DND-41 (cell line): Measurements from ENCODE around the gene HNF1B.

Experiments used
- ATAC-seq: fragments of 200-7000 bp; cut with Tn5 transposase; 3 replicates; pipeline ENCODE4 v1.9.1; 2021; ENCODE audit warnings: low read depth; ENCODE audit not compliant: insufficient read depth
- DNase-seq: peaks from one replicate; pipeline ENCODE4 v3.0.0-alpha.2; 2020
- H2AFZ ChIP-seq: 2 replicates; pipeline ENCODE4 v1.6.0; 2012; ENCODE audit warnings: low read depth, low read length
- H3K27ac ChIP-seq: 2 replicates; pipeline ENCODE4 v1.5.1; 2012; ENCODE audit warnings: low read length, inconsistent platforms
- H3K27me3 ChIP-seq: fragments of 200-600 bp; sonication (generic); 2 replicates; pipeline ENCODE4 v1.6.0; 2012; ENCODE audit warnings: low read length, mild to moderate bottlenecking, inconsistent platforms; ENCODE audit not compliant: insufficient read depth, poor library complexity
- H3K36me3 ChIP-seq: 2 replicates; pipeline ENCODE4 v1.5.1; 2012; ENCODE audit warnings: low read length, inconsistent platforms; ENCODE audit not compliant: insufficient read depth
- H3K4me1 ChIP-seq: 2 replicates; pipeline ENCODE4 v1.5.1; 2012; ENCODE audit warnings: mild to moderate bottlenecking, low read length; ENCODE audit not compliant: insufficient read depth
- H3K4me2 ChIP-seq: 2 replicates; pipeline ENCODE4 v1.6.0; 2012; ENCODE audit warnings: mild to moderate bottlenecking, moderate library complexity, low read length, inconsistent platforms; ENCODE audit not compliant: insufficient read depth
- H3K4me3 ChIP-seq, 2 experiments: fragments of 200-600 bp in 1 of 2; shearing (Covaris generic) in 1 of 2; 2 replicates each; pipeline ENCODE4 v1.5.1; 2012 to 2016; ENCODE audit warnings: inconsistent platforms in 2 of 2, low read length in 2 of 2, mild to moderate bottlenecking in 2 of 2, low read depth in 1 of 2, moderate library complexity in 1 of 2
- H3K79me2 ChIP-seq: 2 replicates; pipeline ENCODE4 v1.6.0; 2012; ENCODE audit warnings: low read length, inconsistent platforms; ENCODE audit not compliant: insufficient read depth
- H3K9ac ChIP-seq: 2 replicates; pipeline ENCODE4 v1.6.0; 2012; ENCODE audit warnings: low read depth, mild to moderate bottlenecking, inconsistent platforms, low read length, moderate library complexity
- H3K9me3 ChIP-seq: 2 replicates; pipeline ENCODE4 v1.5.1; 2012; ENCODE audit warnings: low read length, moderate library complexity, mild to moderate bottlenecking, inconsistent platforms; ENCODE audit not compliant: insufficient read depth, severe bottlenecking
- H4K20me1 ChIP-seq: 2 replicates; pipeline ENCODE4 v1.6.0; 2012; ENCODE audit warnings: low read length; ENCODE audit not compliant: insufficient read depth
- EZH2 ChIP-seq: IDR thresholded peaks from 3 replicates; pipeline ENCODE4 v1.6.1; 2012; ENCODE audit warnings: borderline replicate concordance, low read depth, mild to moderate bottlenecking, moderate library complexity, low read length, inconsistent platforms; ENCODE audit not compliant: severe bottlenecking
- TF ChIP-seq, protein P1 (sequence below): IDR thresholded peaks from 2 replicates; pipeline ENCODE4 v1.5.1; 2012; ENCODE audit warnings: borderline replicate concordance, low read length, moderate library complexity, mild to moderate bottlenecking; ENCODE audit not compliant: poor library complexity, severe bottlenecking; ENCODE audit errors: extremely low read depth

The HNF1B gene

DNA sequence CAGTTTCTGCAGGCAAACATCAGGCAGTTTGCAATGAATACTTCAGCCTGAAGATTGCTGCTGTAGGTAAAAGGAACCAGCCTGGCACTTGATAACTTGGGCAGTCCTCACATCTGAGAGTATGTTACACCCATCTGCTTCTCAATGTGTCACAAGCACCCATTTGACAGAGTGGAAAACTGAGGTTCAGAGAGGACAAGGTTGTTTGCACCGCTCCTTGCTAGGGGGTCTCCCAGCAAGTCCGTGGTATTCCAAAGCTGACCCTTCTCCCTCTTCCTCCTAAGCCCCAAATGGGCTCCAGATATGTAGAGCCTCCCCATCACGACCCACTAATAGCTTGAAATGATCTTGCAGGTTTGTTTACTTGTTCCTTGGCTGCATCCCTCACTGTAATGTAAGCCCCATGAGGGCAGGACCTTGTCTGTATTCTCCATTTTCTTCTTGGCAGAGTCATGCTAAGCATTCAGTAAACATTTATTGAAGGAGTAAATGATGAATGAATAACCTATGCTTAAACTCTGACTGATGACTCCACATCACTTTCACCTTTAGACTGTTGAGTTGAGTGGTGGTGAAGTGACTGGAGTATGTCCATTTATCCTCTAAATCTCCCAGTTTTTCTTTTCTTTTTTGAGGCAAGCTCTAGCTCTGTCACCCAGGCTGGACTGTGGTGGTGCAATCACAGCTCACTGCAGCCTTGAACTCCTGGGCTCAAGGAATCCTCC lies 26.4 kb downstream of the HNF1B start:
- no peak overlapping the region for H3K9ac ChIP-seq
- H3K4me3 ChIP-seq = no peak overlapping the region
- H3K4me2 ChIP-seq = no peak overlapping the region

DNA sequence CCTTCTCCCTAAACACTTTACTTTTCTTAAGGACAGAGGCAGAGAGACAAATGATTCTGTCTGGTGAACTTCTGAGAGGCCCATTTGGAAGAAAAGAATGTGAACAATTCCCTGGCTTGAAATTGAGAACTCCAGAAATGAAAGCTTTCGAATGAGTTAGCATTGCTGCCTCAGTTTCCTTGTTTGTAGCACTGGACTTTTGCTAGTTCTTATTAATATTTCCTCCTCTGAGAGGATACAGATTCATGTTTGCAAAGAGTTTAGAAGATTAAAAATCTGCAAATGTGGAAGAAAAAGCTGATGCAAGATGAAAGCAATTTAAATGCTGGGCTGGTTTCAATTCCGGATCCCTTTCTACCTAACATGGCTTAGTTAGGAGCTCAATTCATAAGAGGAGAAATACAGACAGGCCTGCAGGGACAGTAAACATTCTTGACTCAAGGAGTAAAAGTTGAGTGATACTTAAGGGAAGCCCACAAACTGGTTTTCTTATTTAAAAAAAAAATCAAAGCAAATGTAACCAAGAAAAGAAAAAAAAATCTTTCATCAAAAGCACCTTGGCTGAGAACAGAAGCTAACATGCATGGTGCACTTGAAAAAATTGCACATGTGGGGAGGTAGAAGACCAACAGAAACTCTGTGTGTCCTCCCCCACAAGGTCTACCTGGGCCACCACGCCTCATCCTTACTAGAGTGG lies 27.1 kb downstream of the HNF1B start:
- ATAC-seq = no peak
- H2AFZ ChIP-seq = no peak overlapping the region

More for the DNA sequence above, 26.4 kb downstream of the HNF1B start:
- TF ChIP-seq, protein P1, sequence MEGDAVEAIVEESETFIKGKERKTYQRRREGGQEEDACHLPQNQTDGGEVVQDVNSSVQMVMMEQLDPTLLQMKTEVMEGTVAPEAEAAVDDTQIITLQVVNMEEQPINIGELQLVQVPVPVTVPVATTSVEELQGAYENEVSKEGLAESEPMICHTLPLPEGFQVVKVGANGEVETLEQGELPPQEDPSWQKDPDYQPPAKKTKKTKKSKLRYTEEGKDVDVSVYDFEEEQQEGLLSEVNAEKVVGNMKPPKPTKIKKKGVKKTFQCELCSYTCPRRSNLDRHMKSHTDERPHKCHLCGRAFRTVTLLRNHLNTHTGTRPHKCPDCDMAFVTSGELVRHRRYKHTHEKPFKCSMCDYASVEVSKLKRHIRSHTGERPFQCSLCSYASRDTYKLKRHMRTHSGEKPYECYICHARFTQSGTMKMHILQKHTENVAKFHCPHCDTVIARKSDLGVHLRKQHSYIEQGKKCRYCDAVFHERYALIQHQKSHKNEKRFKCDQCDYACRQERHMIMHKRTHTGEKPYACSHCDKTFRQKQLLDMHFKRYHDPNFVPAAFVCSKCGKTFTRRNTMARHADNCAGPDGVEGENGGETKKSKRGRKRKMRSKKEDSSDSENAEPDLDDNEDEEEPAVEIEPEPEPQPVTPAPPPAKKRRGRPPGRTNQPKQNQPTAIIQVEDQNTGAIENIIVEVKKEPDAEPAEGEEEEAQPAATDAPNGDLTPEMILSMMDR = no peak
- no peak for TF ChIP-seq EZH2
- ATAC-seq (no peak), DNase-seq (no peak)
- H3K9me3 ChIP-seq = no peaks in the 10 kb centered on the region
- no peak overlapping the region for H3K27ac ChIP-seq
- H3K4me1 ChIP-seq = no peaks in the 10 kb centered on the region
- no peaks in the 10 kb centered on the region for H3K79me2 ChIP-seq
- no peaks in the 10 kb centered on the region for H4K20me1 ChIP-seq
- H3K27me3 ChIP-seq = peaks cover 11% of the 10 kb centered on the region
- H3K36me3 ChIP-seq = no peaks in the 10 kb centered on the region
- H2AFZ ChIP-seq = no peak overlapping the region

GRCh38 chr17:37714897-37715296 lies 30.0 kb downstream of the HNF1B start:
- Histone ChIP-seq H3K4me1 (no peaks in the 10 kb centered on the region), H3K36me3 (no peaks in the 10 kb centered on the region), H3K4me3 (no peak overlapping the region), H3K27ac (no peak overlapping the region), H3K4me2 (no peak overlapping the region), H3K27me3 (peaks cover 8% of the 10 kb centered on the region), H2AFZ (no peak overlapping the region), H3K79me2 (no peaks in the 10 kb centered on the region), H4K20me1 (no peaks in the 10 kb centered on the region), H3K9ac (no peak overlapping the region), H3K9me3 (no peaks in the 10 kb centered on the region)
- no peak; the same call in 2 of the 3 replicates for ATAC-seq
- DNase-seq = no peak
- no peak for TF ChIP-seq EZH2
- TF ChIP-seq, protein P1 = no peak

More for the DNA sequence above, 27.1 kb downstream of the HNF1B start:
- H3K4me2 ChIP-seq = no peak overlapping the region
- H4K20me1 ChIP-seq = no peaks in the 10 kb centered on the region
- no peaks in the 10 kb centered on the region for H3K4me1 ChIP-seq
- H3K9me3 ChIP-seq = no peaks in the 10 kb centered on the region
- TF ChIP-seq EZH2 = no peak
- TF ChIP-seq, protein P1 = no peak
- peaks cover 11% of the 10 kb centered on the region for H3K27me3 ChIP-seq
- no peak overlapping the region for H3K9ac ChIP-seq
- DNase-seq = no peak
- no peaks in the 10 kb centered on the region for H3K79me2 ChIP-seq
- no peak overlapping the region for H3K4me3 ChIP-seq
- H3K27ac ChIP-seq = no peak overlapping the region
- H3K36me3 ChIP-seq = no peaks in the 10 kb centered on the region
